Stimulated activated CD4-positive, alpha-beta T cell treated with anti-CD3 and anti-CD28 coated beads, Interleukin-15, amount 100 ng/mL, for 1 hour (primary cell): Measurements from ENCODE around the gene DNAH17.
"Not testable (repeated sequence)": the region's sequence is repeated elsewhere in the genome, so short reads cannot be mapped to it uniquely, and the experiment has no call there.

ENCODE experiments used
- DNase-seq, 2 donors: peaks; one replicate each; pipeline ENCODE4 v3.0.0-alpha.2; 2020; ENCODE audit warnings: low read depth in 1 of 2, low spot score in 1 of 2

The DNAH17 gene

GRCh38 chr17:78524870-78525510 lies 52.2 kb downstream of the DNAH17 start:
- no peak for DNase-seq

- no peak for DNase-seq
Observed at GRCh38 chr17:78523934-78524655, 53.1 kb downstream of the DNAH17 start.

DNA sequence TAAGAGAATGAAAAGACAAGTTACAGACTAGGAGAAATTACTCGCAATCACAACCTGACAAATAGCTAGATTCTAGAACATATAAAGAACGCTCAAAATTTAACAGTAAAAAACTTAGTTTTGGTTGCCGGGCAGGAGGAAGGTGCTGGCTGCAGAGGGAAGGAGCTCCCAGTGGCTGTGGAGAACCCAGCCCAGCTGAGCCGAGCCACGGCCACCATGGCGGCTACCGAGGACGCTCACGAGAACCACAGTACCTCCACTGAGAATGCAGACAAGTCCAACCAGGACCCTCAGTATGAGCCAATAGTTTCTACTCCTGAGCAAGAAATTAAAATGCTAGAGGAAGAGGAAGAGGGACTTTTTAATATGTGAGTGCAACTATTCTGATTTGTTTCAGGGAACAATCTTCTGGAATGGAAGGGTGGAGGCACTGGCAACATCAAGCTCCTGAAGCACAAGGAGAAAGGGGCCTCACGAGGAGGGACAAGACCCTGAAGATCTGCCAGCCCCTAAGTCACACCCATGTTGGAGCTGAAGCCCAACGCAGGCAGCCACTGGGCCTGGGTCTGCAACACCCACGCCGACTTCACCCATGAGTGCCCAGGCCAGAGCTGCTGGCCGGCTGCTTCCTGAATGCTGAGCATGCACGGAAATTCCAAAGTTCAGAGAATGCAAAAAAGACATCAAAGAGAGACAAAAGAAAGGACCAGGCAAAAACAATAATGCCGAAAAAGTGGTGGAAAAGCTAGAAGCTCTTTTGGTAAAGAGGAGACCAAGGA lies 55.0 kb downstream of the DNAH17 start:
- no peak for DNase-seq

- no peak for DNase-seq
Observed at GRCh38 chr17:78517421-78517820, 59.8 kb downstream of the DNAH17 start.

DNA sequence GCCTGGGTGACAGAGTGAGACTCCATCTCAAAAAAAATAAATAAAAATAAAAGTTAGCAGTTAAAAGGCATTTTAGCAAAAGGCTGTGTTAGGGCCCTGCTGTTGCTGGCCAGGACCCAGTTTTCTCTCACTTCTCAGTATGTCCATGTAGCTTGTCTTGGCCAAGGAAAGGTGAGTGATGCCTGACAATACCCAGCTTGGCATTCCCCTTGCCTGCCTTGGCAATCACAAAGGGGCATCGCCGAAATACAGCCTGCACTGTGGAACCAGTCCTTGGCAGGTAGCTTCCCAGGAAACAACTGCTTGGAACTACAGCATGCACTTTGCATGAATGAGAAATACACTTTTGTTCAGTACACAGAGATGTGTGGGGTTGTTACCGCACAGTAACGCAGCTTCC lies 61.7 kb downstream of the DNAH17 start:
- DNase-seq = no peak

DNA sequence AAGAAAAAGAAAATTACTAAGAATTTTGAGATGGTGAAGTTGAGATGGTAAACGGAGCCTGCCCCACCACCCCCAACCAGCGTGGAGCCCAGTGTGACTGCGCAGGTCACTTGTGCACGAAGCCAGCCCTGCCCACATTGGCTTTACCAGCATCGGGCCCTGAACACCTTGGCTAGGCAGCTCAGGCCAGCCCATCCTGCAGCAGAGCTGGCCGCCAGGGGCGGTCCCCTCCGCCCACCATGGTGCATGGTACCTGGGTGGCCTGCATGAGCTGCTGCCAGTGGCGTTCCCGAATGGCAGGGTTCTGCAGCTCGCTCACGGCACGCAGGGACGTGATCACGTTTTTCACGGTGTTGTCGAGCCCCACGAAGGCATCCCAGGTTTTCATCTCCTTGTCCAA lies 62.7 kb downstream of the DNAH17 start:
- DNase-seq = no peak

DNA sequence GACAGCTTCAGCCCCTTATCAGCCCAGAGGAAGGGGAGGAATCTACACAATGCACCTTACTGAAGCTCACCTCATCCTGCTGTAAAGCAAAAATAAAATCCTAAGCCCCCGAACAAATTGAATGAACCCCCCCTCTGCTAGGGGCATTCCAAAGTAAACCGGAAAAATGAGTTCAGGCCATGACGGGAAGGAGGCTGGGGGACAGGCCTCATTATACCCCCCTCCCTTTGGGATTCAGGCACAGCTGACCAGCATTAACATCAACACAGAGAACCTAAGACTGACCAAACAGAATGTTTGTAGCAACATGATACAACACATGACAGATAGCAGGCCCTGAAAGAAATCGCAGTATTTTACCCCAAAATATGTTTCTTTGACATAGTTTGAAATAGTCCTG lies 64.2 kb downstream of the DNAH17 start:
- no peak for DNase-seq

DNA sequence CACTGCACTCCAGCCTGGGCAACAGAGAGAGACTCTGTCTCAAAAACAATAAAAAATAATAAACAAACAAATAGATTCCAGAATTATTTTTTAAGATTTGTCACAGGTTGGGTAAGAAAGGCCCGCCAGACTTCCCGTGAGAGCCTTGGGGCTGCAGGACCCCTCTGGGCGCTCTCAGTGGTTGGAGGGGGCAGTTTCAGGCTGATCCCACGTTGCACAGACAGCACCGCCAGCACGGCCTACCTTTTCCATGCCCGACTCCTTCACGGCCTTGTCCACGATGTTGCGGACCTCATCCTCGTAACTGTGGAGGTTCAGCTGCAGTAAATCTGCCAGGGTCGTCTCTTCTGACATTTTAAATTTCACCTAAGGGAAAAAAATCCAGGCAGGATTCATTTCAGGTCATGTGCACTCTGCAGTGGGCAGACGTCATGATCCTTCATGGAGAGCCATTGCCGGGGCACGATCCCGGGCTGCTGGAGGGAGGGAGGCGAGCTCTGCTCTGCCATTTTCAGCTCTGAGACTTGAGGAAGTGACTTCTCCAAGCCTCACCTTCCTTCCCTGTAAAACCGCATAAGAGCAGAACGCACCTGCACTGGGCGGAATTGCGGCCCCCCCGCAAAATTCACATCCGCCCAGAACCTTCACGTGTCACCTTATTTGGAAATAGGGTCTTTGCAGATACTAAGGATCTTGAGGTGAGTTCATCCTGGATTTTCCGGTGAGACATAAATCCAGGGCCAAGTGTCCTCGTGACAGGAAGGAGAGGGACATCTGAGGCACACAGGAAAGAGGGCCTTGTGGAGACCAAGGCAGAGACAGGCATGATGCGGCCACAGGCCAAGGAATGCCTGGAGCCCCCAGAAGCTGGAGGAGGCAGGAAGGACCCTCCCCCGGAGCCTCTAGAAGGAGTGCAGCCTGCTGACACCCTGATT lies 66.8 kb downstream of the DNAH17 start:
- no peak for DNase-seq

DNA sequence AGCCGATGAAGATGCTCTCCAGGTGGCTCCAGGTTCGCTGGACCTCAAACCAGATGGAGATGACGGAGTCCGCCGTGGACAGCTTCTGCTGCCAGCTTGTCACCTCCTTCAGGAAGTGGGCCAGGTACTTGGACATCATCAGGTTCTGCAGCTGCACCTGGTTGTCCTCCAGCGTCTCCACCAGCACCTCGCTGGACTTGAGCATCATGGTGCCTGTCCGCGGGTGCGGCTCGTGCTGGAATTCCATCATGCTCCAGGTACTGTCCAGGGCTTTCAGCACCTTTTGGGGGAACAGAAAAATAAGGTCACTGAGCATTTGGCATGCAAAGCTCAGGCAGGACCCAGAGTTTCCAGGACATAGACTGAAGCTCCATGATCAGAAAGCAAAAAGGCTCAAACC lies 69.7 kb downstream of the DNAH17 start:
- DNase-seq = no peak

GRCh38 chr17:78506454-78507309 lies 70.5 kb downstream of the DNAH17 start:
- DNase-seq = no peak

DNA sequence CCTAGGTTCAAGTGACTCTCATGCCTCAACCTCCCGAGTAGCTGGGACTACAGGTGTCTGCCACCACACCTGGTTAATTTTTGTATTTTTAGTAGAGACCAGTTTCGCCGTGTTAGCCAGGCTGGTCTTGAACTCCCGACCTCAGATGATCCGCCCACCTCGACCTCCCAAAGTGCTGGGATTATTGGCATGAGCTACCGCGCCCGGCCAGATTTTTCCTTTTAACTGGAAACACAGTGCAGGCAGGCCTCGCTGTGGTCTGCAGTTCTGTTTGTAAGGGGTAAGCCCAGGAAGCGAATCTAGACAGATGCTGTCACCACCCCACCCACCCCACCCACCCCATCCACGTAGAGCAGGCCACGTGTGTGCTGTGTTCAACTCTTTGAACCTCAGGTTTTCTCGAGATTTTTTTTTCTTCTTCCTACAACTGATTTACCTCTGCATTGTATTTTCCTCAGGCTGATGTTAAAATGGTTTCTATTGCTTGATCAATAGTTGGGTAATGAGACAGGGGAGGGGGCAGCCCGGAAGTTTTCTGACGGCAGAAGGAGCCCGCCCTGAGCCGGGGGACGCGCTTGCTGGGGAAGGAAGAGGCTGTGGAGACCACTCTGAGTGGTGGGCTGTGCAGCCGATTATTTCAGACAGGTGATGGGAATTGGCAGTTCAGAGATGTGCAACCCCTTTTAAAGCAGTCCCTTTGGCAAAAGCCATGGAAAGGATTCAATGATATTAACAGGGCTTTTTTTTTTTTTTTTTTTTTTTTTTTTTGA lies 72.9 kb downstream of the DNAH17 start:
- DNase-seq = no peak

DNA sequence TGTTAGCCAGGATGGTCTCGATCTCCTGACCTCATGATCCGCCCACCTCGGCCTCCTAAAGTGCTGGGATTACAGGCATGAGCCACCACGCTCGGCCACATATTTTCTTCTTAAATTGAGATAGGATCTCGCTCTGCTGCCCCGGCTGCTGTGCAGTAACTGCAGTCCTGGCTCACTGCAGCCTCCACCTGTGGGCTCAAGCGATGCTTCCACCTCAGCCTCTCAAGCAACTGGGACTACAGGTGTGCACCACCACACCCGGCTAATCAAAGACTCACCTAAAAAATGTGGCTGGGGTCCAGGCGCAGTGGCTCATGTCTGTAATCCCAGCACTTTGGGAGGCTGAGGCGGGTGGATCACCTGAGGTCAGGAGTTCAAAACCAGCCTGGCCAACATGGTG lies 73.8 kb downstream of the DNAH17 start:
- not testable (repeated sequence) for DNase-seq

DNA sequence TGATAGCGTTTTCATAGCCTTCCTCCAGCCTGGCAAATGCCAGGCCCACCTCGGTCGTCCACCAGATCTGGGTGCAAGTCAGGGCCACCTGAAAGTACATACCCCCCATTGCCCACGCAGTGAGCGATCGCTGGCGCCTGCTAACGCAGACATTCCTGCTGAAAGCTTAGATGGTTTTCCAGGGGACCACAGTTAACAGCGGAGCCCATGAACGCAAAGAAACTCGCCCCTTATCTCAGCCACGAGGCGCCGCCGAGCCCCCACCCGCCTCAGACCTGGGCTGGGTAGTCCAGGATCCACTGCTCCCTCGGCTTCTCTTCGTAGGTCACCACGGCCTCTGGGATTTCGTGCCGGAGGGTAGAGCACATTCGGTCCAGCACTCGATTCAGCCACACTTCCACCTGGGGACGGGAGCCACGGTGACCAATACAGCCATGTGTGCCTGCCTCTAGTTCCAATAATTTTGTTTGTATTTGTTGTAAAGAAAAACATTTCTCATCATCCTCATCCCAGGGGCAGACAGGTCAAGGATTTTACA lies 74.5 kb downstream of the DNAH17 start:
- DNase-seq = no peak

GRCh38 chr17:78501241-78502036 lies 75.8 kb downstream of the DNAH17 start:
- no peak for DNase-seq

GRCh38 chr17:78500806-78501205 lies 76.4 kb downstream of the DNAH17 start:
- no peak for DNase-seq

GRCh38 chr17:78499715-78500540 lies 77.3 kb downstream of the DNAH17 start:
- no peak for DNase-seq

GRCh38 chr17:78498848-78499247 lies 78.3 kb downstream of the DNAH17 start:
- no peak for DNase-seq
